ENCODE results near the gene ELP4.

GRCh38 chr11:31636983-31637382 lies 127.4 kb downstream of the ELP4 start:
- no peak for TF ChIP-seq CTCF (conservative IDR thresholded peaks at IDR 0.05; ENCODE audit: low read depth in 2 of 2)
- no peak for TF ChIP-seq JUNB (IDR thresholded peaks at IDR 0.05; ENCODE audit: unreplicated experiment)
- TF ChIP-seq REST (IDR thresholded peaks at IDR 0.05; ENCODE audit: unreplicated experiment): no peak
- TF ChIP-seq POLR2AphosphoS5 (IDR thresholded peaks at IDR 0.05; ENCODE audit: low read depth): no peak
- no peak for TF ChIP-seq EZH2 (IDR thresholded peaks at IDR 0.05; ENCODE audit: low read depth, unreplicated experiment)
- TF ChIP-seq CREB1 (CRISPR knock-in tag; IDR thresholded peaks at IDR 0.05; ENCODE audit: low read depth): no peak
- TF ChIP-seq ZNF462 (CRISPR knock-in tag; IDR thresholded peaks at IDR 0.05): no peak
- TF ChIP-seq, protein P1, sequence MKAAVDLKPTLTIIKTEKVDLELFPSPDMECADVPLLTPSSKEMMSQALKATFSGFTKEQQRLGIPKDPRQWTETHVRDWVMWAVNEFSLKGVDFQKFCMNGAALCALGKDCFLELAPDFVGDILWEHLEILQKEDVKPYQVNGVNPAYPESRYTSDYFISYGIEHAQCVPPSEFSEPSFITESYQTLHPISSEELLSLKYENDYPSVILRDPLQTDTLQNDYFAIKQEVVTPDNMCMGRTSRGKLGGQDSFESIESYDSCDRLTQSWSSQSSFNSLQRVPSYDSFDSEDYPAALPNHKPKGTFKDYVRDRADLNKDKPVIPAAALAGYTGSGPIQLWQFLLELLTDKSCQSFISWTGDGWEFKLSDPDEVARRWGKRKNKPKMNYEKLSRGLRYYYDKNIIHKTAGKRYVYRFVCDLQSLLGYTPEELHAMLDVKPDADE (IDR thresholded peaks at IDR 0.05): no peak
